Neuronal stem cell (in vitro differentiated cells): Measurements from ENCODE around the gene EGR1. TPM values are rescaled to one million over a fixed set of nuclear protein-coding genes. Genes with fewer than 3 reads are reported as not detected.

ENCODE experiments used
- DNase-seq: peaks from one replicate; pipeline ENCODE4 v3.0.0-alpha.2; 2013; ENCODE audit warnings: low spot score
- H2AFZ ChIP-seq: one replicate; pipeline ENCODE4 v1.6.1; 2013; ENCODE audit warnings: mild to moderate bottlenecking, low read length, inconsistent platforms
- H2AK5ac ChIP-seq: 2 replicates; pipeline ENCODE4 v1.6.1; 2013; ENCODE audit warnings: low read depth, mild to moderate bottlenecking, inconsistent platforms, low read length, moderate library complexity, mixed read lengths
- H2BK120ac ChIP-seq: 2 replicates; pipeline ENCODE4 v1.6.1; 2013; ENCODE audit warnings: low read depth, mild to moderate bottlenecking, inconsistent platforms, low read length, moderate library complexity, mixed read lengths
- H2BK12ac ChIP-seq: one replicate; pipeline ENCODE4 v1.6.1; 2013; ENCODE audit warnings: low read length, inconsistent platforms
- H2BK15ac ChIP-seq: 2 replicates; pipeline ENCODE4 v1.6.1; 2013; ENCODE audit warnings: mild to moderate bottlenecking, low read length, inconsistent platforms, mixed read lengths
- H2BK5ac ChIP-seq: one replicate; pipeline ENCODE4 v1.6.1; 2013; ENCODE audit warnings: inconsistent platforms, mild to moderate bottlenecking, low read length, moderate library complexity
- H3K14ac ChIP-seq: one replicate; pipeline ENCODE4 v1.6.1; 2013; ENCODE audit warnings: low read length, inconsistent platforms
- H3K18ac ChIP-seq: 2 replicates; pipeline ENCODE4 v1.6.1; 2013; ENCODE audit warnings: low read length, inconsistent platforms
- H3K23ac ChIP-seq: 2 replicates; pipeline ENCODE4 v1.6.1; 2013; ENCODE audit warnings: low read depth, mild to moderate bottlenecking, mixed read lengths, low read length, inconsistent platforms; ENCODE audit not compliant: poor library complexity
- H3K27ac ChIP-seq: replicated peaks from 3 replicates; pipeline ENCODE4 v1.5.1; 2013; ENCODE audit warnings: low read length, inconsistent platforms
- H3K27me3 ChIP-seq, 3 experiments: 2 replicates each; pipeline ENCODE4 v1.6.1; 2013; ENCODE audit warnings: low read length in 3 of 3, mild to moderate bottlenecking in 2 of 3, inconsistent platforms in 1 of 3, low read depth in 1 of 3, mixed read lengths in 1 of 3, moderate library complexity in 1 of 3; ENCODE audit not compliant: control insufficient read depth in 3 of 3, insufficient read depth in 3 of 3
- H3K36me3 ChIP-seq, 2 donors: replicated peaks in 1 of 2; 2 replicates each; pipeline ENCODE4 v1.6.1; 2013; ENCODE audit warnings: low read length in 2 of 2; ENCODE audit not compliant: control insufficient read depth in 2 of 2, insufficient read depth in 2 of 2
- H3K4ac ChIP-seq: 2 replicates; pipeline ENCODE4 v1.6.1; 2013; ENCODE audit warnings: inconsistent platforms, mild to moderate bottlenecking, low read length, moderate library complexity
- H3K4me1 ChIP-seq, 2 donors: 1 replicate in 1 of 2; 2 replicates in 1 of 2; pipeline ENCODE4 v1.6.1; 2013; ENCODE audit warnings: low read length in 2 of 2, low read depth in 1 of 2; ENCODE audit not compliant: control insufficient read depth in 2 of 2, insufficient read depth in 1 of 2
- H3K4me2 ChIP-seq: one replicate; pipeline ENCODE4 v1.6.1; 2013; ENCODE audit warnings: mild to moderate bottlenecking, low read length, inconsistent platforms; ENCODE audit not compliant: insufficient read depth, poor library complexity, severe bottlenecking
- H3K4me3 ChIP-seq, 2 donors: 2 replicates each; pipeline ENCODE4 v1.5.1; 2013; ENCODE audit warnings: low read length in 2 of 2, mild to moderate bottlenecking in 2 of 2, inconsistent platforms in 1 of 2, moderate library complexity in 1 of 2
- H3K79me1 ChIP-seq: one replicate; pipeline ENCODE4 v1.6.1; 2013; ENCODE audit warnings: low read depth, mild to moderate bottlenecking, inconsistent platforms, low read length, moderate library complexity
- H3K9ac ChIP-seq: one replicate; pipeline ENCODE4 v1.6.1; 2013; ENCODE audit warnings: mild to moderate bottlenecking, low read depth, low read length, inconsistent platforms; ENCODE audit not compliant: poor library complexity
- H3K9me3 ChIP-seq, 2 donors: replicated peaks in 1 of 2; 2 replicates each; pipeline versions ENCODE3 to v1.6.1; 2013; ENCODE audit warnings: low read length in 2 of 2, mild to moderate bottlenecking in 2 of 2, inconsistent platforms in 1 of 2, low read depth in 1 of 2, mixed read lengths in 1 of 2, moderate library complexity in 1 of 2; ENCODE audit not compliant: control insufficient read depth in 2 of 2, insufficient read depth in 1 of 2
- H4K8ac ChIP-seq: one replicate; pipeline ENCODE4 v1.6.1; 2013; ENCODE audit warnings: low read depth, mild to moderate bottlenecking, inconsistent platforms, low read length, moderate library complexity
- H4K91ac ChIP-seq: one replicate; pipeline ENCODE4 v1.6.1; 2013; ENCODE audit warnings: low read length, low read depth, mild to moderate bottlenecking, inconsistent platforms; ENCODE audit not compliant: poor library complexity
- WGBS, 2 donors: extraction: QIAGEN DNeasy Blood & Tissue Kit; methylation state at CpG; one replicate each; pipeline ENCODE4 v1.1.7; 2013; ENCODE audit warnings: missing lambda C conversion rate in 2 of 2, mixed read lengths in 1 of 2; ENCODE audit not compliant: insufficient read length in 2 of 2, insufficient replicate concordance in 1 of 2; ENCODE audit errors: extremely low coverage in 2 of 2; 5-methylcytosine and 5-hydroxymethylcytosine counted together
- small RNA-seq: library from polyadenylated mRNA; stranded (forward); fragments of <200 nt; extraction: miRNeasy Mini kit (QIAGEN cat#:217004); gene quantifications from one replicate; pipeline ENCODE3, GENCODE V24; 2013; ENCODE audit not compliant: insufficient read depth

Gene EGR1

GRCh38 chr5:138517437-138517836, 52.2 kb downstream of the EGR1 start:
- H4K91ac ChIP-seq = no peak overlapping the region
- H2AK5ac ChIP-seq = no peak overlapping the region
- H2AFZ ChIP-seq = no peak overlapping the region
- no peak overlapping the region for H4K8ac ChIP-seq
- H3K9ac ChIP-seq = no peak overlapping the region
- H3K79me1 ChIP-seq = peaks cover 1% of the 10 kb centered on the region
- no peak overlapping the region for H3K18ac ChIP-seq
- H3K36me3 ChIP-seq = peaks cover 19 to 84% of the 10 kb centered on the region in 2 donors
- H3K4me2 ChIP-seq = no peak overlapping the region
- no peak overlapping the region for H3K27ac ChIP-seq
- no peak overlapping the region for H3K4ac ChIP-seq
- no peak overlapping the region for H3K23ac ChIP-seq
- no CpG with 5 or more reads among the region's 4 CpGs for WGBS, 2 donors
- no peak overlapping the region for H2BK5ac ChIP-seq
- H2BK120ac ChIP-seq = no peak overlapping the region
- no peak overlapping the region for H2BK15ac ChIP-seq
- H3K4me1 ChIP-seq = no peaks in the 10 kb centered on the region
- no peak overlapping the region for H2BK12ac ChIP-seq
- H3K9me3 ChIP-seq = peaks cover 0 to 7% of the 10 kb centered on the region in 2 donors
- H3K4me3 ChIP-seq = no peak overlapping the region
- H3K14ac ChIP-seq = no peak overlapping the region
- H3K27me3 ChIP-seq = no peaks in the 10 kb centered on the region
- DNase-seq = no peak

Small RNA genes within 50 kb of the gene (small RNA-seq; reads per million reads assigned to genes)
- gene AC113403.1 = not detected
